HG02885 (cell line): Measurements from ENCODE around the gene FAM8A1.

Experiments used
- ATAC-seq: cut with Tn5 transposase; IDR thresholded peaks from one replicate; pipeline ENCODE4 v1.9.1; 2021; ENCODE audit warnings: mild to moderate bottlenecking; ENCODE audit not compliant: unreplicated experiment, poor library complexity

The FAM8A1 gene

GRCh38 chr6:17600527-17601385 lies 654 bp downstream of the FAM8A1 start:
- ATAC-seq: peak; percentile 62

GRCh38 chr6:17601386-17601703 lies 1.2 kb downstream of the FAM8A1 start:
- no peak for ATAC-seq

DNA sequence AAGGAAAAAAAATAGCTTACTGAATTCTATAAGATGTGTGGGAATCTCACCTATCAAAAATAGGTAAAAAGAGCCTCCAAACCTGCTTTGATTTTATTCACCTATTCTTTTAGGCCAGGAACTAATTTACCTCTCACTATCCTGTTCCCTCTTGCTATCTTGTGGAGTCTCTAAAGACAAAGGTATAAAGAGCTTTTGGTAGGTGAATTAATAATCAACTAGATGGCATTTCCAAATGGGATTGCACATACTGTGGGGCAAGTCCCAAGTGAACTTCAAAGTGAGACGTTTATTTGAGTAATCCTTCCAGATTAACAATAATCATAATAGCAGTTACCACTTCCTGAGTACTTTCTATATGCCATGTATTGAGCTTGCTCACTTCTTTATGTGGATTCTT lies 2.8 kb downstream of the FAM8A1 start:
- no peak for ATAC-seq

DNA sequence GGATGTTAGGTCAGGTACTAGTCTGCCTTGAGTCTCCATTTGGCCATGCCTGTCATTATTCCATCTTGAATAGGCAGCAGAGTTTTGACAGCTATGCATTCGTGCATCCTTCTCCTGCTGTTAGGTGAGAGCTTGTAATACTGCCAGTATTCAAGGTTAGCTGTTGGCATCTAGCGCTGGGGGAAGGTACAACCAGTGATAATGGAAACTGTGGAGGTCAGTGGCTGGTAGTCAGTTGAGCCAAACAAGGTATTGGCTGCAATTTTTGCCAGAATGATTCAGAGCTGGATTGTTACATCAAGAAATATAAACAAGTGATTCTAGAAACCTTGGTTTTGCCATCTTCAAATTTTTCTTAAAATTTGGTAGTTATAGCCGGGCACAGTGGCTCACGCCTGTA lies 6.5 kb downstream of the FAM8A1 start:
- no peak for ATAC-seq

GRCh38 chr6:17610835-17611234 lies 10.7 kb downstream of the FAM8A1 start:
- ATAC-seq: no peak

DNA sequence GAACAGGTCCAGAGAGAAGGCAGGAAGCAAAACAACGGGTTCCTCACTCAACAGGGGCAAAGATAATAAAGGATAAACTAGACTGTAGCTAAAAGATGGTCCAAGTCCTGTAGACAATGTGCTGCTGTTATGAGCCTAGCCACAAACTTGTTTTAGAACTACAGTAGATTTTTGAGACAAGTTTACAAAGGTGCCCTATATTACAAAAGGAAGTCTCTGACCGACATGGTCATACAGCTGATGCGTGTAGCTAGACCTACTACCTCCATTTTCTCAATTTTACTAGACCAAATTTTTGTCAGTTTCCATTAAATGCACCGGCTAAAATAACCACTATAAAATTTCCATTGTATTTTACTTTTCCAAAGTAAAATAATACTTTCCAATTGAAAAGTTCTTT lies 11.9 kb downstream of the FAM8A1 start:
- ATAC-seq: no peak

- ATAC-seq: no peak
Measured at GRCh38 chr6:17615794-17616193, 15.7 kb downstream of the FAM8A1 start.

GRCh38 chr6:17621003-17621402 lies 20.9 kb downstream of the FAM8A1 start:
- ATAC-seq: peak; percentile 81

GRCh38 chr6:17622144-17622543 lies 22.0 kb downstream of the FAM8A1 start:
- no peak for ATAC-seq

- ATAC-seq: no peak
Measured at GRCh38 chr6:17624396-17624795, 24.3 kb downstream of the FAM8A1 start.

DNA sequence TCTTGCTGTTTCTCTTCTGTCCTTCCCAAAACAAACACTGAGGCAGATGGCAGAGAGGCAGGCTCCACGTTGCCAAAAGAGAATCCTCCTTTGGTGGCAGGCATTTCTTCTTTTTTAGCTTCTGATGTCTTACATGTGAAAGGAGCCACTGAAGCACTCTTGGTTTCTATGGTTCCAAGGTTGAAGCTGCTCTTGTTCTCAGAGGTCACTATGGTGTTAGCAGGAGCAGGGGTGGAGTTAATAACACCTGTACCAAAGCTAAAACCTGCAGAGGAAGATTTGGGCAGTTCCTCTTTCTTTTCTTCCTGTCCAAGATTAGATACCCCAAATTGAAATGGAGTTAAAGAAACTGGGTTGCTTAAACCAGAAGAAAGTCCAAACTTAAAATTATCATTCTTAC lies 28.8 kb downstream of the FAM8A1 start:
- peak; percentile 64 for ATAC-seq

GRCh38 chr6:17629824-17630510 lies 29.9 kb downstream of the FAM8A1 start:
- ATAC-seq: no peak

DNA sequence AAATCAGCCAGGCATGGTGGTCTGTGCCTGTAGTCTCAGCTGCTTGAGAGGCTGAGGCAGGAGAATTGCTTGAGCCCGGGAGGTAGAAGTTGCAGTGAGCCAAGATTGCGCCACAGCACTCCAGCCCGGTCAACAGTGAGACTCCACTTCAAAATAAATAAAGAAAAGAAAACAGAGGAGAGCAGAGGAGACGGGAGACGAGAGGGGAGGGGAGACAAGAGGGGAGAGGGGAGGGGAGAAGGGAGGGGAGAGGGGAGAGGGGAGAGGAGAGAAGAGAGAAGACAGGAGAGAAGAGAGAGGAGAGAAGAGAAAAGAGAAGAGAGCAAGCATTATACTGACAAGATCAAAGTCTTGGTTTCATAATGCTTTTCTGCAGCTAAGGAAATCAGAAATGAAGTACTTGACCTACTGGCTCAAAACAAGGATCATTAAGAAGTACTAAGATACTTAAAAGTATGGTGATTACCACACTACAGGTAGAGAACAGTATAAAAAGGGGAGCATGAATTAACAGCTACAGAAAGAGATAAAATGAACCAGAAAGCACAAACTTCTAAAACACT lies 30.5 kb downstream of the FAM8A1 start:
- no peak for ATAC-seq

GRCh38 chr6:17632934-17633333 lies 32.8 kb downstream of the FAM8A1 start:
- no peak for ATAC-seq

- no peak for ATAC-seq
Measured at GRCh38 chr6:17633465-17634188, 33.5 kb downstream of the FAM8A1 start.

GRCh38 chr6:17635568-17635967 lies 35.5 kb downstream of the FAM8A1 start:
- no peak for ATAC-seq

DNA sequence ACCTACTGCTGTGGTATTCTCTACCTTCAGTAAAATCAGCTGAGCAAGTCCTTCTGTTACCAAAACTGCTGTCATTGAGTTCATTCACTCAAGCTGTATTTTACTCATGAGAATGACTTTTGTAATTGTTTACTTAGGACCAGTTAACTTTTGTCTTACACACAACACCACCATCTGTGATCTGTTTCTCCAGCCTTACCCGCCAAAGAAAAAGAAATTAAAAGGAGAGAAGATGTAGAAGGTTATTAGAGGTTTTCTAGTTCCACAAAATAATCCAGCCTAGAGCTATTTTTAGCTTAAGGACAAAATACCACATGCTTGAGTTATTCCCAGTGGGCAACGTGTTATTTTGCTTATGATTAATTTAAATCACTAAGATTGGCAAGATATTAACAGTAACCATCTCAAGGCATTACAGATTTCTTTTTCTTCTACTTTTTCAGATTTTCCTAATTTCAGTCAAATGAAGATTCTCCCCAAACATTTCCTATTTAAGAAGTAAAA lies 38.2 kb downstream of the FAM8A1 start:
- ATAC-seq: no peak

DNA sequence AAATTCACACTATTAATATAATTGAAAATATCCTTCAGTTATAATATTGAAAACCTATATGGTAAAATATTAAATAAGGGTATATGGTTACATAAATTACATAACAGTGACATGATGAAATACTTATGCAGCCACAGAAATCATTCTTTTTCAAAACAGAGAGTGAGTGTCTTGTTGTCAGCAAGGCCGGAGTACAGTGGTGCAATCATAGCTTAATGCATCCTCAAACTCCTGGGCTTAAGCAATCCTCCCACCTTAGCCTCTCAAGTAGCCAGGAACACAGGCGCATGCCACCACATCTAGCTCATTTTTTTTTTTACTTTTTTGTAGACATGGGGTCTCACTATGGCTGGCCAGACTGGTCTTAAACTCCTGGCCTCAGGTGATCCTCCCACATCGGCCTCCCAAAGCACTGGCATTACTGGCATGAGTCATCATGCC lies 40.4 kb downstream of the FAM8A1 start:
- ATAC-seq: no peak

- no peak for ATAC-seq
Measured at GRCh38 chr6:17648745-17649144, 48.6 kb downstream of the FAM8A1 start.

DNA sequence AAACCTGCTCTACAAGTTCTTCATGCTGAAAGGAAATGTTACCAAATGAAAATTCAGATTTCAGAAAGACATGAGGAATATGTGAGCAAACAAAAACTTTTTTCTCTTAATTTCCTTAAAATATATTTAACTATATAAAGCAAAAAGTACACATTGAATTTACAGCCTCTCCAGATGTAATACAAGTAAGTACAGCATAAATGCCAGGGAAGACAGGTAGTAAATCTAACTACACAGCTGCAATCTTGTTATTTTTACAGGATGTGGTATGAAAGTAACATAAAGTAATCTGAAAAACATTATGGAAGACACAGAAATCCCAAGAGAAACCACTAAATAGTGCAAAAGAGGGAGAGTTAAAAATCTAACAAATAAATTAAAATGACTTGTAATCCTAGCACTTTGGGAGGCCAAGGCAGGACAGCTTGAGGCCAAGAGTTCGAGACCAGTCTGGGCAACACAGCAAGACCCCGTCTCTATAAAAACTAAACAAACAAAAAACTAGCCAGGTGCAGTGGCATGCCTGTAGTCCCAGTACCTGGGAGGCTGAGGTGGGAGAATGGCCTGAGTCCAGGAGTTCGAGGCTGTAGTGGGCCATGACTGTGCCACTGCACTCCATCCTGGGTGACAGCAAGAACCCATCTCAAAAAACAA lies 50.7 kb downstream of the FAM8A1 start:
- no peak for ATAC-seq
